Calu3 (cell line): ENCODE measurements around the gene SSTR4. TPM values are rescaled to one million over a fixed set of nuclear protein-coding genes. Genes with fewer than 3 reads are reported as not detected.

Source experiments
- BruUV-seq: library from RNA; stranded (reverse); fragments of 400-500 nt; replicated peaks from 2 replicates; lab custom pipeline; 2021; lab: Mats Ljungman, UMichigan
- CTCF ChIA-PET: fragments of 300-600 bp; sonication (Branson Sonifier 250); formaldehyde crosslinking; loops from one replicate; lab custom pipeline; 2022; ENCODE audit warnings: antibody characterized with exemption; lab: Charles Lee
- DNase-seq: peaks from one replicate; pipeline ENCODE4 v3.0.0; 2022
- H3K27ac Mint-ChIP-seq: one replicate; pipeline ENCODE4 v1.8.0; 2022; ENCODE audit warnings: mixed read lengths; ENCODE audit not compliant: unreplicated experiment
- H3K27me3 Mint-ChIP-seq: one replicate; pipeline ENCODE4 v1.8.0; 2022; ENCODE audit warnings: mixed read lengths; ENCODE audit not compliant: unreplicated experiment
- H3K36me3 Mint-ChIP-seq: one replicate; pipeline ENCODE4 v1.8.0; 2022; ENCODE audit warnings: mild to moderate bottlenecking, moderate library complexity, mixed read lengths; ENCODE audit not compliant: insufficient read depth, unreplicated experiment
- H3K4me1 Mint-ChIP-seq: one replicate; pipeline ENCODE4 v1.8.0; 2022; ENCODE audit warnings: mild to moderate bottlenecking, low read depth, mixed read lengths; ENCODE audit not compliant: unreplicated experiment
- H3K4me3 Mint-ChIP-seq: one replicate; pipeline ENCODE4 v1.8.0; 2022; ENCODE audit warnings: mild to moderate bottlenecking, low read depth, moderate library complexity, mixed read lengths; ENCODE audit not compliant: unreplicated experiment
- H3K9me3 Mint-ChIP-seq: one replicate; pipeline ENCODE4 v1.8.0; 2022; ENCODE audit warnings: low read depth, mixed read lengths; ENCODE audit not compliant: unreplicated experiment
- intact Hi-C: fragments of 100-400 bp; cut with micrococcal nuclease; formaldehyde crosslinking; loops from one replicate; pipeline ENCODE4 v1.10.0; 2022; ENCODE audit not compliant: unreplicated experiment
- total RNA-seq: library from RNA; stranded (reverse); gene quantifications from 2 replicates; pipeline ENCODE4 v1.2.3, GENCODE V29; 2022
- TF ChIP-seq, protein P1 (sequence below): fragments of 200-600 bp; IDR thresholded peaks from one replicate; pipeline ENCODE4 v1.8.0; 2022; ENCODE audit warnings: antibody characterized with exemption; ENCODE audit not compliant: unreplicated experiment

The SSTR4 gene
- total RNA-seq, 1 experiment from 2014 or later = not detected

DNA sequence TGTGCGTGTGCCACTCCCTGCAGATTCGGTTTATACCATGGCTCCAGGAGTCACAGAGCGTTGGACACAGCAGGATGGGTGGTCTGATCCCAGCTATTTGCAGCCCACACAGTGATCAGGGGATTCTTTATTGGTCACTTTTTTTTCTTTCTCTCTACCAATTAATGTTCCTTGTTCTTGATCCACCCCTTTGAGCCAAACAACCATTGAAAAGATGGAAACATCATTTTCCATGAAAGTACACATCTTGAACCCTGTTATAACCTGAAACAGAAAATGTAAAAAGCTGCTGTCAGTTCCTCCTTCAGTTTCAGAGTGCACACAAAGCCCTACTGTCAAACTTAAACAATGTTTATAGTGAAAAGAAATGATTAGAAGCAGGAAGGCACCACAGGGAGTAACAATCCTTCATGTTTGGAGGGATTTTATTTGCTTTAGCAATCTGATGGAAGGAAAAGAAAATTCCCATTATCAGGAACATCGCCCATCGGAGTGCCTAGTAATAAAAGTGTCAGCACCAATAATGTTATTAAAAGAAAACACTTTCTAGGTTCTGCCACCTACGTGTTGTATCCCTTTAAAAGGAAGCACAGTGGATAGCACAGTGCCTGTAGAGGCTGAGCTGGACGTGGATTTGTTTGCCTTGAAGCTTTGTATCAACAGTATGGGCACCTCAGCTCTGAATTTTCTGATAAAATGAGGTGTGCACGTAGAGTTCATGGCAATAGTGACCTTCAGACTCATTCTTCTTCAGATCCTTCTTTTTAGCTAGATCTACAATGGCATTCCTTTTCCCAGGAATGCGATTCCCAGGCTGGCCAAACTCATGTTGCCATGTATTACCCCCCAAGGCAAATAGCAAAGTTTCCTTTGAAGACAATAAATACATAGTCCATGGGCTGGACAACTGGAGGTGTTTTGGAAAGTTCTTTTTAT, 30.4 kb downstream of the SSTR4 start:
- no peaks in the 10 kb centered on the region for H3K4me1 Mint-ChIP-seq
- CTCF ChIA-PET = no interaction called here
- peaks cover 22% of the 10 kb centered on the region for H3K27me3 Mint-ChIP-seq
- H3K36me3 Mint-ChIP-seq = no peaks in the 10 kb centered on the region
- BruUV-seq = no TSS peak
- intact Hi-C loops = no loop called here
- no peak overlapping the region for H3K27ac Mint-ChIP-seq
- H3K9me3 Mint-ChIP-seq = no peaks in the 10 kb centered on the region
- TF ChIP-seq, protein P1, sequence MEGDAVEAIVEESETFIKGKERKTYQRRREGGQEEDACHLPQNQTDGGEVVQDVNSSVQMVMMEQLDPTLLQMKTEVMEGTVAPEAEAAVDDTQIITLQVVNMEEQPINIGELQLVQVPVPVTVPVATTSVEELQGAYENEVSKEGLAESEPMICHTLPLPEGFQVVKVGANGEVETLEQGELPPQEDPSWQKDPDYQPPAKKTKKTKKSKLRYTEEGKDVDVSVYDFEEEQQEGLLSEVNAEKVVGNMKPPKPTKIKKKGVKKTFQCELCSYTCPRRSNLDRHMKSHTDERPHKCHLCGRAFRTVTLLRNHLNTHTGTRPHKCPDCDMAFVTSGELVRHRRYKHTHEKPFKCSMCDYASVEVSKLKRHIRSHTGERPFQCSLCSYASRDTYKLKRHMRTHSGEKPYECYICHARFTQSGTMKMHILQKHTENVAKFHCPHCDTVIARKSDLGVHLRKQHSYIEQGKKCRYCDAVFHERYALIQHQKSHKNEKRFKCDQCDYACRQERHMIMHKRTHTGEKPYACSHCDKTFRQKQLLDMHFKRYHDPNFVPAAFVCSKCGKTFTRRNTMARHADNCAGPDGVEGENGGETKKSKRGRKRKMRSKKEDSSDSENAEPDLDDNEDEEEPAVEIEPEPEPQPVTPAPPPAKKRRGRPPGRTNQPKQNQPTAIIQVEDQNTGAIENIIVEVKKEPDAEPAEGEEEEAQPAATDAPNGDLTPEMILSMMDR = no peak
- no peak for DNase-seq
- no peak overlapping the region for H3K4me3 Mint-ChIP-seq

GRCh38 chr20:23066772-23067171, 31.7 kb downstream of the SSTR4 start:
- Mint-ChIP-seq H3K4me1 (no peaks in the 10 kb centered on the region), H3K27me3 (peaks cover 22% of the 10 kb centered on the region), H3K27ac (no peak overlapping the region), H3K9me3 (no peaks in the 10 kb centered on the region), H3K4me3 (no peak overlapping the region), H3K36me3 (no peaks in the 10 kb centered on the region)
- no TSS peak for BruUV-seq
- CTCF ChIA-PET = no interaction called here
- DNase-seq = no peak
- TF ChIP-seq, protein P1 = no peak
- intact Hi-C loops = no loop called here

GRCh38 chr20:23068283-23068682, 33.2 kb downstream of the SSTR4 start:
- DNase-seq = no peak
- TF ChIP-seq, protein P1 = no peak
- Mint-ChIP-seq H3K27ac (no peak overlapping the region), H3K36me3 (no peaks in the 10 kb centered on the region), H3K9me3 (no peaks in the 10 kb centered on the region), H3K27me3 (peaks cover 22% of the 10 kb centered on the region), H3K4me1 (no peaks in the 10 kb centered on the region), H3K4me3 (no peak overlapping the region)
- CTCF ChIA-PET = no interaction called here
- intact Hi-C loops = no loop called here
- BruUV-seq = no TSS peak

- H3K9me3 Mint-ChIP-seq = no peaks in the 10 kb centered on the region
- no peaks in the 10 kb centered on the region for H3K4me1 Mint-ChIP-seq
- TF ChIP-seq, protein P1 = no peak
- H3K27ac Mint-ChIP-seq = no peak overlapping the region
- H3K27me3 Mint-ChIP-seq = peaks cover 14% of the 10 kb centered on the region
- no peak for DNase-seq
- no peak overlapping the region for H3K4me3 Mint-ChIP-seq
- intact Hi-C loops = no loop called here
- BruUV-seq = no TSS peak
- no peaks in the 10 kb centered on the region for H3K36me3 Mint-ChIP-seq
- CTCF ChIA-PET = no interaction called here
Measured at GRCh38 chr20:23069108-23069507, 34.0 kb downstream of the SSTR4 start.
